Measurements from ENCODE around the gene PLB1. TPM values are rescaled to one million over a fixed set of nuclear protein-coding genes. Genes with fewer than 3 reads are reported as not detected.
"Not testable (repeated sequence)": the region's sequence is repeated elsewhere in the genome, so short reads cannot be mapped to it uniquely, and the experiment has no call there.

Gene PLB1
- total RNA-seq, 1 donor from 2014 or later, result 0.75 TPM

- Mint-ChIP-seq H3K9me3 (peaks cover 12% of the 10 kb centered on the region), H3K4me1 (ENCODE audit: low read depth) (peaks cover 23% of the 10 kb centered on the region), H3K27me3 (ENCODE audit: insufficient read depth) (peaks cover 12% of the 10 kb centered on the region)
- DNase-seq (ENCODE audit: low spot score); H3K4me3 Mint-ChIP-seq; intact Hi-C loops (cut with micrococcal nuclease); H3K36me3 Mint-ChIP-seq (ENCODE audit: low read depth); H3K27ac Mint-ChIP-seq: not testable (repeated sequence)
Observed at GRCh38 chr2:28472641-28473040, 23.2 kb upstream of the PLB1 start.

GRCh38 chr2:28475088-28475595 lies 20.7 kb upstream of the PLB1 start:
- H3K4me1 Mint-ChIP-seq (ENCODE audit: low read depth), result peaks cover 10% of the 10 kb centered on the region
- no peak overlapping the region for H3K27ac Mint-ChIP-seq
- peaks cover 13% of the 10 kb centered on the region for H3K27me3 Mint-ChIP-seq (ENCODE audit: insufficient read depth)

GRCh38 chr2:28477087-28477486 lies 18.8 kb upstream of the PLB1 start:
- no peak for DNase-seq (ENCODE audit: low spot score)
- Mint-ChIP-seq H3K36me3 (ENCODE audit: low read depth) (no peaks in the 10 kb centered on the region), H3K27ac (no peak overlapping the region), H3K4me3 (no peak overlapping the region), H3K9me3 (peaks cover 9% of the 10 kb centered on the region), H3K4me1 (ENCODE audit: low read depth) (peaks cover 3% of the 10 kb centered on the region), H3K27me3 (ENCODE audit: insufficient read depth) (peaks cover 14% of the 10 kb centered on the region)
- intact Hi-C loops (cut with micrococcal nuclease), result no loop called here

More at GRCh38 chr2:28475088-28475595, 20.7 kb upstream of the PLB1 start:
- no peak overlapping the region for H3K4me3 Mint-ChIP-seq
- intact Hi-C loops (cut with micrococcal nuclease), result no loop called here
- H3K36me3 Mint-ChIP-seq (ENCODE audit: low read depth), result peaks cover 2% of the 10 kb centered on the region
- DNase-seq (ENCODE audit: low spot score), result no peak
- peaks cover 12% of the 10 kb centered on the region for H3K9me3 Mint-ChIP-seq

- Mint-ChIP-seq H3K4me1 (ENCODE audit: low read depth) (no peaks in the 10 kb centered on the region), H3K27ac (no peak overlapping the region), H3K27me3 (ENCODE audit: insufficient read depth) (peaks cover 14% of the 10 kb centered on the region), H3K4me3 (no peak overlapping the region), H3K36me3 (ENCODE audit: low read depth) (no peaks in the 10 kb centered on the region), H3K9me3 (peaks cover 10% of the 10 kb centered on the region)
- intact Hi-C loops (cut with micrococcal nuclease), result no loop called here
- DNase-seq (ENCODE audit: low spot score), result no peak
Observed at GRCh38 chr2:28477645-28478044, 18.2 kb upstream of the PLB1 start.

- H3K9me3 Mint-ChIP-seq, result peaks cover 4% of the 10 kb centered on the region
- no peak for DNase-seq (ENCODE audit: low spot score)
- H3K36me3 Mint-ChIP-seq (ENCODE audit: low read depth), result no peaks in the 10 kb centered on the region
- intact Hi-C loops (cut with micrococcal nuclease), result no loop called here
- H3K4me1 Mint-ChIP-seq (ENCODE audit: low read depth), result no peaks in the 10 kb centered on the region
- H3K27ac Mint-ChIP-seq, result no peak overlapping the region
- peaks cover 12% of the 10 kb centered on the region for H3K27me3 Mint-ChIP-seq (ENCODE audit: insufficient read depth)
- H3K4me3 Mint-ChIP-seq, result no peak overlapping the region
Observed at GRCh38 chr2:28480403-28481049, 15.3 kb upstream of the PLB1 start.

GRCh38 chr2:28481905-28482304 lies 14.0 kb upstream of the PLB1 start:
- peaks cover 8% of the 10 kb centered on the region for H3K27me3 Mint-ChIP-seq (ENCODE audit: insufficient read depth)

GRCh38 chr2:28484835-28485234 lies 11.0 kb upstream of the PLB1 start:
- DNase-seq (ENCODE audit: low spot score), result no peak
- Mint-ChIP-seq H3K4me3 (no peak overlapping the region), H3K27ac (no peak overlapping the region), H3K27me3 (ENCODE audit: insufficient read depth) (peaks cover 3% of the 10 kb centered on the region), H3K4me1 (ENCODE audit: low read depth) (no peaks in the 10 kb centered on the region), H3K9me3 (peaks cover 4% of the 10 kb centered on the region), H3K36me3 (ENCODE audit: low read depth) (peaks cover 1% of the 10 kb centered on the region)
- intact Hi-C loops (cut with micrococcal nuclease), result no loop called here

More at GRCh38 chr2:28481905-28482304, 14.0 kb upstream of the PLB1 start:
- intact Hi-C loops (cut with micrococcal nuclease), result no loop called here
- no peak overlapping the region for H3K27ac Mint-ChIP-seq
- H3K4me3 Mint-ChIP-seq, result no peak overlapping the region
- no peaks in the 10 kb centered on the region for H3K4me1 Mint-ChIP-seq (ENCODE audit: low read depth)
- no peak for DNase-seq (ENCODE audit: low spot score)
- peaks cover 1% of the 10 kb centered on the region for H3K36me3 Mint-ChIP-seq (ENCODE audit: low read depth)
- H3K9me3 Mint-ChIP-seq, result peaks cover 4% of the 10 kb centered on the region

GRCh38 chr2:28486526-28486925 lies 9.3 kb upstream of the PLB1 start:
- H3K36me3 Mint-ChIP-seq (ENCODE audit: low read depth), result peaks cover 1% of the 10 kb centered on the region
- H3K27ac Mint-ChIP-seq, result no peak overlapping the region
- no peaks in the 10 kb centered on the region for H3K27me3 Mint-ChIP-seq (ENCODE audit: insufficient read depth)
- H3K9me3 Mint-ChIP-seq, result peaks cover 4% of the 10 kb centered on the region
- H3K4me1 Mint-ChIP-seq (ENCODE audit: low read depth), result no peaks in the 10 kb centered on the region
- no peak for DNase-seq (ENCODE audit: low spot score)
- no peak overlapping the region for H3K4me3 Mint-ChIP-seq
- intact Hi-C loops (cut with micrococcal nuclease), result no loop called here

GRCh38 chr2:28487258-28487657 lies 8.6 kb upstream of the PLB1 start:
- Mint-ChIP-seq H3K9me3 (peaks cover 4% of the 10 kb centered on the region), H3K36me3 (ENCODE audit: low read depth) (peaks cover 1% of the 10 kb centered on the region)
- intact Hi-C loops (cut with micrococcal nuclease), result no loop called here

GRCh38 chr2:28488083-28488830 lies 7.6 kb upstream of the PLB1 start:
- DNase-seq (ENCODE audit: low spot score), result no peak
- Mint-ChIP-seq H3K36me3 (ENCODE audit: low read depth) (peaks cover 1% of the 10 kb centered on the region), H3K4me3 (no peak overlapping the region), H3K27ac (no peak overlapping the region), H3K27me3 (ENCODE audit: insufficient read depth) (peaks cover 2% of the 10 kb centered on the region), H3K4me1 (ENCODE audit: low read depth) (no peaks in the 10 kb centered on the region), H3K9me3 (no peaks in the 10 kb centered on the region)
- intact Hi-C loops (cut with micrococcal nuclease), result no loop called here

More at GRCh38 chr2:28487258-28487657, 8.6 kb upstream of the PLB1 start:
- no peak for DNase-seq (ENCODE audit: low spot score)
- H3K27ac Mint-ChIP-seq, result no peak overlapping the region
- H3K4me1 Mint-ChIP-seq (ENCODE audit: low read depth), result no peaks in the 10 kb centered on the region
- H3K4me3 Mint-ChIP-seq, result no peak overlapping the region
- H3K27me3 Mint-ChIP-seq (ENCODE audit: insufficient read depth), result no peaks in the 10 kb centered on the region

- intact Hi-C loops (cut with micrococcal nuclease), result no loop called here
Observed at GRCh38 chr2:28488858-28489575, 6.8 kb upstream of the PLB1 start.

GRCh38 chr2:28490558-28490957 lies 5.3 kb upstream of the PLB1 start:
- DNase-seq (ENCODE audit: low spot score), result no peak
- H3K36me3 Mint-ChIP-seq (ENCODE audit: low read depth), result peaks cover 1% of the 10 kb centered on the region
- peaks cover 4% of the 10 kb centered on the region for H3K27me3 Mint-ChIP-seq (ENCODE audit: insufficient read depth)
- H3K9me3 Mint-ChIP-seq, result no peaks in the 10 kb centered on the region
- no peak overlapping the region for H3K27ac Mint-ChIP-seq
- no peaks in the 10 kb centered on the region for H3K4me1 Mint-ChIP-seq (ENCODE audit: low read depth)
- H3K4me3 Mint-ChIP-seq, result no peak overlapping the region
- intact Hi-C loops (cut with micrococcal nuclease), result no loop called here

More at GRCh38 chr2:28488858-28489575, 6.8 kb upstream of the PLB1 start:
- no peaks in the 10 kb centered on the region for H3K4me1 Mint-ChIP-seq (ENCODE audit: low read depth)
- H3K4me3 Mint-ChIP-seq, result no peak overlapping the region
- no peaks in the 10 kb centered on the region for H3K9me3 Mint-ChIP-seq
- peaks cover 1% of the 10 kb centered on the region for H3K36me3 Mint-ChIP-seq (ENCODE audit: low read depth)
- DNase-seq (ENCODE audit: low spot score), result no peak
- no peak overlapping the region for H3K27ac Mint-ChIP-seq
- peaks cover 2% of the 10 kb centered on the region for H3K27me3 Mint-ChIP-seq (ENCODE audit: insufficient read depth)

GRCh38 chr2:28492282-28492681 lies 3.6 kb upstream of the PLB1 start:
- Mint-ChIP-seq H3K9me3 (no peaks in the 10 kb centered on the region), H3K36me3 (ENCODE audit: low read depth) (no peaks in the 10 kb centered on the region), H3K27ac (no peak overlapping the region), H3K4me1 (ENCODE audit: low read depth) (no peaks in the 10 kb centered on the region), H3K4me3 (no peak overlapping the region), H3K27me3 (ENCODE audit: insufficient read depth) (peaks cover 6% of the 10 kb centered on the region)
- no peak for DNase-seq (ENCODE audit: low spot score)
- intact Hi-C loops (cut with micrococcal nuclease), result no loop called here
